ENCODE data around the gene ILK. TPM values are rescaled to one million over a fixed set of nuclear protein-coding genes. Genes with fewer than 3 reads are reported as not detected.

The ILK gene
- total and polyA plus RNA-seq, 2 of the 13 experiments (the other 11 are each of a cell fraction or from before 2014, with no cell fraction given): 70.3 to 108 TPM

- TF ChIP-seq SPEN (CRISPR knock-in tag; IDR thresholded peaks at IDR 0.05; ENCODE audit: low read depth) (no peak), JUNB (CRISPR knock-in tag; IDR thresholded peaks at IDR 0.05; ENCODE audit: borderline replicate concordance) (no peak), ZUFSP (CRISPR knock-in tag; IDR thresholded peaks at IDR 0.05; ENCODE audit: borderline replicate concordance) (no peak), BRCA1 (CRISPR knock-in tag; IDR thresholded peaks at IDR 0.05) (no peak), ZBTB7B (CRISPR knock-in tag; IDR thresholded peaks at IDR 0.05) (peak; percentile 51; the same call in 1 of the 2 replicates), ZNF792 (CRISPR knock-in tag; IDR thresholded peaks at IDR 0.05) (no peak), MAFF (IDR thresholded peaks at IDR 0.05; ENCODE audit: low read depth, low read length) (no peak), RARA (CRISPR knock-in tag; IDR thresholded peaks at IDR 0.05) (0 out of 2 replicates have a peak, but pooled peaks have one; percentile 4), MYNN (CRISPR knock-in tag; IDR thresholded peaks at IDR 0.05; ENCODE audit: low read depth) (no peak), SNAPC4 (CRISPR knock-in tag; IDR thresholded peaks at IDR 0.05) (no peak), TBP (CRISPR knock-in tag; IDR thresholded peaks at IDR 0.05) (no peak), ZNF18 (CRISPR knock-in tag; IDR thresholded peaks at IDR 0.05; ENCODE audit: insufficient replicate concordance) (no peak), HNRNPK (IDR thresholded peaks at IDR 0.05; ENCODE audit: low read depth, low read length, poor library complexity, severe bottlenecking) (no peak), ZNF564 (CRISPR knock-in tag; IDR thresholded peaks at IDR 0.05) (no peak), IRF2 (CRISPR knock-in tag; IDR thresholded peaks at IDR 0.05) (peak; percentile 51; the same call in 1 of the 2 replicates), PATZ1 (CRISPR knock-in tag; IDR thresholded peaks at IDR 0.05) (peak; percentile 83), ZNF614 (CRISPR knock-in tag; IDR thresholded peaks at IDR 0.05; ENCODE audit: borderline replicate concordance) (peak; percentile 57; the same call in 1 of the 2 replicates), NR2F1 (CRISPR knock-in tag; IDR thresholded peaks at IDR 0.05) (no peak), ZSCAN31 (CRISPR knock-in tag; IDR thresholded peaks at IDR 0.05; ENCODE audit: low read depth) (no peak)
Measured at GRCh38 chr11:6619004-6619745, 15.6 kb downstream of the ILK start, which contains the start of gene TPP1 (continued).
